Activated CD8-positive, alpha-beta T cell treated with anti-CD3 and anti-CD28 coated beads for 36 hours (primary cell): Measurements from ENCODE around the gene DCST1. TPM values are rescaled to one million over a fixed set of nuclear protein-coding genes. Genes with fewer than 3 reads are reported as not detected.

Source experiments
- ATAC-seq: fragments of 200-7000 bp; cut with Tn5 transposase; one replicate; pipeline ENCODE4 v1.10.0; 2021; ENCODE audit warnings: mild to moderate bottlenecking, moderate library complexity
- CTCF ChIA-PET: fragments of 350-600 bp; sonication (Branson Sonifier 250); formaldehyde crosslinking; loops from one replicate; lab custom pipeline; 2021; ENCODE audit warnings: antibody characterized with exemption; lab: Charles Lee
- POLR2A ChIA-PET: fragments of 350-600 bp; sonication (Branson Sonifier 250); formaldehyde crosslinking; loops from one replicate; lab custom pipeline; 2021; ENCODE audit warnings: antibody characterized with exemption; lab: Charles Lee
- DNase-seq: peaks from one replicate; pipeline ENCODE4 v3.0.0-alpha.2; 2020
- H3K27ac Mint-ChIP-seq: one replicate; pipeline ENCODE4 v1.8.0; 2021; ENCODE audit warnings: mild to moderate bottlenecking, mixed read lengths
- H3K27me3 Mint-ChIP-seq: one replicate; pipeline ENCODE4 v1.8.0; 2021; ENCODE audit warnings: mixed read lengths
- H3K36me3 Mint-ChIP-seq: one replicate; pipeline ENCODE4 v1.8.0; 2021; ENCODE audit warnings: low read depth, mixed read lengths
- H3K4me1 Mint-ChIP-seq: one replicate; pipeline ENCODE4 v1.8.0; 2021; ENCODE audit warnings: low read depth, mixed read lengths
- H3K4me3 Mint-ChIP-seq: one replicate; pipeline ENCODE4 v1.8.0; 2021; ENCODE audit warnings: mild to moderate bottlenecking, moderate library complexity, mixed read lengths
- H3K9me3 Mint-ChIP-seq: one replicate; pipeline ENCODE4 v1.8.0; 2021; ENCODE audit warnings: mixed read lengths
- CTCF ChIP-seq: fragments of 200-600 bp; IDR thresholded peaks from one replicate; pipeline ENCODE4 v1.8.0; 2022; ENCODE audit warnings: antibody characterized with exemption, mild to moderate bottlenecking
- intact Hi-C: fragments of 100-400 bp; cut with micrococcal nuclease; formaldehyde crosslinking; loops from one replicate; pipeline ENCODE4 v1.10.0; 2022
- total RNA-seq, 2 experiments: library from RNA; stranded (reverse); gene quantifications; one replicate each; pipeline ENCODE4 v1.2.3, GENCODE V29; 2021

The DCST1 gene
- total RNA-seq, 2 experiments from 2014 or later: not detected

- CTCF ChIA-PET: interaction anchor here (0.7 to 1.4 kb wide), 2 partner anchors 9 to 67 kb away, joined by 3 to 7 read pairs; no protein-coding TSS in a partner anchor
- Mint-ChIP-seq H3K27ac (no peak overlapping the region), H3K36me3 (no peaks in the 10 kb centered on the region), H3K27me3 (peaks cover 5% of the 10 kb centered on the region), H3K9me3 (no peaks in the 10 kb centered on the region), H3K4me3 (no peak overlapping the region), H3K4me1 (no peaks in the 10 kb centered on the region)
- DNase-seq (no peak), ATAC-seq (no peak)
- POLR2A ChIA-PET: no interaction called here
- no peak for TF ChIP-seq CTCF
- intact Hi-C loops: no loop called here
Observed at GRCh38 chr1:155035936-155036335, 2.3 kb downstream of the DCST1 start.

GRCh38 chr1:155037043-155037442, 3.4 kb downstream of the DCST1 start:
- POLR2A ChIA-PET: no interaction called here
- H3K27me3 Mint-ChIP-seq: peaks cover 5% of the 10 kb centered on the region

GRCh38 chr1:155037851-155038441, 4.3 kb downstream of the DCST1 start:
- no peak overlapping the region for H3K27ac Mint-ChIP-seq
- ChIA-PET POLR2A (no interaction called here), CTCF (interaction anchor here (1.0 to 2.5 kb wide), 7 partner anchors 9 to 48 kb away, joined by 3 to 7 read pairs (median 4); no protein-coding TSS in a partner anchor)
- no peak overlapping the region for H3K4me3 Mint-ChIP-seq
- H3K36me3 Mint-ChIP-seq: no peaks in the 10 kb centered on the region
- ATAC-seq: no peak
- intact Hi-C loops: no loop called here
- no peak for TF ChIP-seq CTCF
- no peak for DNase-seq
- H3K4me1 Mint-ChIP-seq: no peaks in the 10 kb centered on the region
- no peaks in the 10 kb centered on the region for H3K9me3 Mint-ChIP-seq
- peaks cover 5% of the 10 kb centered on the region for H3K27me3 Mint-ChIP-seq

More at GRCh38 chr1:155037043-155037442, 3.4 kb downstream of the DCST1 start:
- CTCF ChIA-PET: interaction anchor here (1.2 to 2.5 kb wide), 3 partner anchors 15 to 24 kb away, joined by 3 to 7 read pairs (median 5); no protein-coding TSS in a partner anchor
- Mint-ChIP-seq H3K27ac (no peak overlapping the region), H3K36me3 (no peaks in the 10 kb centered on the region), H3K4me3 (no peak overlapping the region), H3K9me3 (no peaks in the 10 kb centered on the region), H3K4me1 (no peaks in the 10 kb centered on the region)
- intact Hi-C loops: no loop called here
- ATAC-seq (no peak), DNase-seq (no peak)
- no peak for TF ChIP-seq CTCF

GRCh38 chr1:155038602-155039307, 5.1 kb downstream of the DCST1 start:
- Mint-ChIP-seq H3K4me3 (no peak overlapping the region), H3K4me1 (no peaks in the 10 kb centered on the region), H3K27ac (no peak overlapping the region), H3K27me3 (peaks cover 5% of the 10 kb centered on the region), H3K36me3 (no peaks in the 10 kb centered on the region), H3K9me3 (no peaks in the 10 kb centered on the region)
- ATAC-seq: no peak
- no peak for TF ChIP-seq CTCF
- POLR2A ChIA-PET: no interaction called here
- intact Hi-C loops: no loop called here
- CTCF ChIA-PET: interaction anchor here (1.0 to 2.5 kb wide), 6 partner anchors 8 to 47 kb away, joined by 3 to 7 read pairs (median 5); no protein-coding TSS in a partner anchor
- no peak for DNase-seq

GRCh38 chr1:155039308-155039669, 5.7 kb downstream of the DCST1 start:
- Mint-ChIP-seq H3K9me3 (no peaks in the 10 kb centered on the region), H3K4me3 (no peak overlapping the region), H3K27ac (no peak overlapping the region), H3K27me3 (peaks cover 5% of the 10 kb centered on the region), H3K4me1 (no peaks in the 10 kb centered on the region), H3K36me3 (no peaks in the 10 kb centered on the region)
- DNase-seq (no peak), ATAC-seq (no peak)
- CTCF ChIA-PET: interaction anchor here (1.1 to 2.1 kb wide), 4 partner anchors 21 to 133 kb away, joined by 3 to 6 read pairs (median 5); partner anchors contain the start of gene KRTCAP2
- POLR2A ChIA-PET: no interaction called here
- no peak for TF ChIP-seq CTCF
- intact Hi-C loops: no loop called here
